Activated CD8-positive, alpha-beta T cell treated with anti-CD3 and anti-CD28 coated beads, Interleukin-2, amount 10 ng/mL, durations not matched to agents 7 days and 5 days (primary cell): ENCODE results near the gene FBRSL1. TPM values are rescaled to one million over a fixed set of nuclear protein-coding genes. Genes with fewer than 3 reads are reported as not detected.

ENCODE experiments used
- ATAC-seq: fragments of 150-1000 bp; cut with Tn5 transposase; one replicate; pipeline ENCODE4 v1.10.0; 2021; ENCODE audit warnings: moderate library complexity
- CTCF ChIA-PET: fragments of 350-600 bp; sonication (Branson Sonifier 250); formaldehyde crosslinking; loops from one replicate; lab custom pipeline; 2021; ENCODE audit warnings: antibody characterized with exemption; lab: Charles Lee
- POLR2A ChIA-PET: fragments of 350-600 bp; sonication (Branson Sonifier 250); formaldehyde crosslinking; loops from one replicate; lab custom pipeline; 2021; ENCODE audit warnings: antibody characterized with exemption; lab: Charles Lee
- DNase-seq: peaks from one replicate; pipeline ENCODE4 v3.0.0-alpha.2; 2020
- H3K27ac Mint-ChIP-seq: one replicate; pipeline ENCODE4 v1.8.0; 2021; ENCODE audit warnings: mild to moderate bottlenecking, mixed read lengths
- H3K27me3 Mint-ChIP-seq: one replicate; pipeline ENCODE4 v1.8.0; 2021; ENCODE audit warnings: low read depth, mixed read lengths
- H3K36me3 Mint-ChIP-seq: one replicate; pipeline ENCODE4 v1.8.0; 2021; ENCODE audit warnings: low read depth, mixed read lengths
- H3K4me1 Mint-ChIP-seq: one replicate; pipeline ENCODE4 v1.8.0; 2021; ENCODE audit warnings: low read depth, mixed read lengths
- H3K4me3 Mint-ChIP-seq: one replicate; pipeline ENCODE4 v1.8.0; 2021; ENCODE audit warnings: mild to moderate bottlenecking, mixed read lengths
- H3K9me3 Mint-ChIP-seq: one replicate; pipeline ENCODE4 v1.8.0; 2022; ENCODE audit warnings: mixed read lengths; ENCODE audit not compliant: insufficient read depth
- total RNA-seq, 2 experiments: library from RNA; stranded (reverse); gene quantifications; one replicate each; pipeline ENCODE4 v1.2.3, GENCODE V29; 2021

The FBRSL1 gene
- total RNA-seq, 2 experiments from 2014 or later, result 51.2 to 58.5 TPM

- no peaks in the 10 kb centered on the region for H3K9me3 Mint-ChIP-seq
- H3K4me3 Mint-ChIP-seq, result no peak overlapping the region
- H3K4me1 Mint-ChIP-seq, result peaks cover 67% of the 10 kb centered on the region
- ChIA-PET POLR2A (interaction anchor here (0.6 to 0.8 kb wide), 2 partner anchors 22 to 112 kb away, joined by 3 read pairs; no protein-coding TSS in a partner anchor), CTCF (interaction anchor here (0.9 to 1.7 kb wide), 2 partner anchors 15 to 32 kb away, joined by 4 to 5 read pairs; no protein-coding TSS in a partner anchor)
- no peak for ATAC-seq
- no peaks in the 10 kb centered on the region for H3K27me3 Mint-ChIP-seq
- H3K27ac Mint-ChIP-seq, result peak overlapping the region; percentile 25
- H3K36me3 Mint-ChIP-seq, result peaks cover 4% of the 10 kb centered on the region
- DNase-seq, result no peak
Observed at GRCh38 chr12:132447731-132448462, 42.1 kb upstream of the FBRSL1 start.

- ChIA-PET POLR2A (interaction anchor here (0.6 kb wide), 1 partner anchor 111 kb away, joined by 3 read pairs; no protein-coding TSS in a partner anchor), CTCF (interaction anchor here (0.9 kb wide), 1 partner anchor 14 kb away, joined by 5 read pairs; no protein-coding TSS in a partner anchor)
- no peaks in the 10 kb centered on the region for H3K9me3 Mint-ChIP-seq
- H3K4me3 Mint-ChIP-seq, result no peak overlapping the region
- peaks cover 2% of the 10 kb centered on the region for H3K36me3 Mint-ChIP-seq
- H3K27me3 Mint-ChIP-seq, result no peaks in the 10 kb centered on the region
- peaks cover 64% of the 10 kb centered on the region for H3K4me1 Mint-ChIP-seq
- DNase-seq (no peak), ATAC-seq (no peak)
- peak overlapping the region; percentile 25 for H3K27ac Mint-ChIP-seq
Observed at GRCh38 chr12:132448463-132448820, 41.5 kb upstream of the FBRSL1 start.

- no peaks in the 10 kb centered on the region for H3K27me3 Mint-ChIP-seq
- ChIA-PET POLR2A (interaction anchor here (1.1 to 1.8 kb wide), 2 partner anchors 10 to 13 kb away, joined by 4 to 5 read pairs; no protein-coding TSS in a partner anchor), CTCF (no interaction called here)
- DNase-seq, result peak; percentile 59
- no peak for ATAC-seq
- no peaks in the 10 kb centered on the region for H3K9me3 Mint-ChIP-seq
- H3K27ac Mint-ChIP-seq, result peak overlapping the region; percentile 44
- peaks cover under 1% of the 10 kb centered on the region for H3K36me3 Mint-ChIP-seq
- no peak overlapping the region for H3K4me3 Mint-ChIP-seq
- H3K4me1 Mint-ChIP-seq, result peaks cover 61% of the 10 kb centered on the region
Observed at GRCh38 chr12:132449565-132450417, 40.2 kb upstream of the FBRSL1 start.

- CTCF ChIA-PET, result no interaction called here
- no peak overlapping the region for H3K4me3 Mint-ChIP-seq
- H3K27me3 Mint-ChIP-seq, result no peaks in the 10 kb centered on the region
- H3K9me3 Mint-ChIP-seq, result no peaks in the 10 kb centered on the region
- ATAC-seq, result no peak
- POLR2A ChIA-PET, result interaction anchor here (1.1 to 1.8 kb wide), 2 partner anchors 11 to 12 kb away, joined by 4 to 5 read pairs; no protein-coding TSS in a partner anchor
- no peak for DNase-seq
- H3K4me1 Mint-ChIP-seq, result peaks cover 60% of the 10 kb centered on the region
- H3K36me3 Mint-ChIP-seq, result no peaks in the 10 kb centered on the region
- no peak overlapping the region for H3K27ac Mint-ChIP-seq
Observed at GRCh38 chr12:132450418-132451171, 39.4 kb upstream of the FBRSL1 start.

GRCh38 chr12:132451172-132451835, 38.6 kb upstream of the FBRSL1 start:
- H3K9me3 Mint-ChIP-seq, result no peaks in the 10 kb centered on the region
- H3K36me3 Mint-ChIP-seq, result no peaks in the 10 kb centered on the region
- DNase-seq (no peak), ATAC-seq (no peak)
- ChIA-PET POLR2A (interaction anchor here (1.1 to 1.8 kb wide), 2 partner anchors 11 to 12 kb away, joined by 4 to 5 read pairs; no protein-coding TSS in a partner anchor), CTCF (no interaction called here)
- peaks cover 56% of the 10 kb centered on the region for H3K4me1 Mint-ChIP-seq
- no peak overlapping the region for H3K27ac Mint-ChIP-seq
- H3K27me3 Mint-ChIP-seq, result no peaks in the 10 kb centered on the region
- H3K4me3 Mint-ChIP-seq, result no peak overlapping the region

GRCh38 chr12:132451836-132452195, 38.1 kb upstream of the FBRSL1 start:
- no peaks in the 10 kb centered on the region for H3K9me3 Mint-ChIP-seq
- POLR2A ChIA-PET, result no interaction called here
- H3K27ac Mint-ChIP-seq, result no peak overlapping the region
- CTCF ChIA-PET, result no interaction called here
- H3K4me1 Mint-ChIP-seq, result peaks cover 52% of the 10 kb centered on the region
- DNase-seq (no peak), ATAC-seq (no peak)
- H3K27me3 Mint-ChIP-seq, result no peaks in the 10 kb centered on the region
- H3K4me3 Mint-ChIP-seq, result no peak overlapping the region
- H3K36me3 Mint-ChIP-seq, result no peaks in the 10 kb centered on the region

- ChIA-PET CTCF (no interaction called here), POLR2A (interaction anchor here (0.5 kb wide), 1 partner anchor 10 kb away, joined by 3 read pairs; no protein-coding TSS in a partner anchor)
- no peaks in the 10 kb centered on the region for H3K27me3 Mint-ChIP-seq
- no peaks in the 10 kb centered on the region for H3K9me3 Mint-ChIP-seq
- H3K4me3 Mint-ChIP-seq, result no peak overlapping the region
- no peaks in the 10 kb centered on the region for H3K36me3 Mint-ChIP-seq
- no peak overlapping the region for H3K27ac Mint-ChIP-seq
- ATAC-seq (no peak), DNase-seq (no peak)
- peaks cover 44% of the 10 kb centered on the region for H3K4me1 Mint-ChIP-seq
Observed at GRCh38 chr12:132452596-132453350, 37.2 kb upstream of the FBRSL1 start.

- Mint-ChIP-seq H3K4me3 (no peak overlapping the region), H3K27me3 (no peaks in the 10 kb centered on the region), H3K27ac (no peak overlapping the region), H3K36me3 (no peaks in the 10 kb centered on the region), H3K4me1 (peaks cover 37% of the 10 kb centered on the region), H3K9me3 (no peaks in the 10 kb centered on the region)
- ATAC-seq (no peak), DNase-seq (no peak)
- CTCF ChIA-PET, result interaction anchor here (1.0 kb wide), 1 partner anchor 9 kb away, joined by 3 read pairs; no protein-coding TSS in a partner anchor
- POLR2A ChIA-PET, result no interaction called here
Observed at GRCh38 chr12:132453361-132454192, 36.4 kb upstream of the FBRSL1 start.

GRCh38 chr12:132454193-132454932, 35.6 kb upstream of the FBRSL1 start:
- ChIA-PET POLR2A (no interaction called here), CTCF (interaction anchor here (1.0 kb wide), 1 partner anchor 8 kb away, joined by 3 read pairs; no protein-coding TSS in a partner anchor)
- no peak for DNase-seq
- ATAC-seq, result peak; percentile 29
- Mint-ChIP-seq H3K27ac (no peak overlapping the region), H3K4me1 (peaks cover 35% of the 10 kb centered on the region), H3K4me3 (no peak overlapping the region), H3K27me3 (no peaks in the 10 kb centered on the region), H3K36me3 (no peaks in the 10 kb centered on the region), H3K9me3 (no peaks in the 10 kb centered on the region)
